IPS-NIHi11 (cell line): Measurements from ENCODE around the gene TMEM170B.
"Not testable (repeated sequence)": the region's sequence is repeated elsewhere in the genome, so short reads cannot be mapped to it uniquely, and the experiment has no call there.

Experiments
- DNase-seq: peaks from one replicate; pipeline ENCODE4 v3.0.0; 2012; ENCODE audit warnings: mixed read lengths, low spot score

Gene TMEM170B

DNA sequence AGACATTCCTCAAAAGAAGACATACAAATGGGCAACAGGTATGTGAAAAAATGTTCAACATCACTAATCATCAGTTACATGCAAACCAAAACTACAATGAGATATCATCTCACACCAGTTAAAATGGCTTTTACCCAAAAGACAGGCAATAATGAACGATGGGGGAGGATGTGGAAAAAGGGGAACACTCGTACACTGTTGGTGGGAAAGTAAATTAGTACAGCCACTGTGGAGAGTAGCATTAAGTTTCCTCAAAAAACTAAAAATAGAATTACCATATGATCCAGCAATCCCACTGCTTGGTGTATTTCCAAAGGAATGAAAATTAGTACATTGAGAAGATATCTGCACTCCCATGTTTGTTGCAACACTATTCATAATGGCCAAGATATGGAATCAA, 8.6 kb upstream of the TMEM170B start:
- no peak for DNase-seq

DNA sequence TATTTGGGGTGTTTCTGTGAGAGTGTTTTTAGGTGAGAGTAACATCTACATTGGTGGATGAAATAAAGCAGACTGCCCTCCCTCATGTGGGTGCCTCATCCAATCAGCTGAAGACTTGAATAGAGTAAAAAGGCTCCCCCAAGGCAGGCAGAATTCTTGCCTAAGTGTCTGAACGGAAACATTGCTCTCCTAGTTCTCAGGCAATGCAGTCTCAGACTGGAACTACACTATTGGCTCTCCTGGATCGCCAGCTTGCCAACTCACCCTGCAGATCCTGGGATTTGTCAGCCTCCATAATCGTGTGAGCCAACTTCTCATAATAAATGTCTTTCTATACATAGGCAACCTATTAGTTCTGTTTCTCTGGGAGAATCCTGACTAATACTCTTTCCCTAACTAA, 5.5 kb upstream of the TMEM170B start:
- no peak for DNase-seq

DNA sequence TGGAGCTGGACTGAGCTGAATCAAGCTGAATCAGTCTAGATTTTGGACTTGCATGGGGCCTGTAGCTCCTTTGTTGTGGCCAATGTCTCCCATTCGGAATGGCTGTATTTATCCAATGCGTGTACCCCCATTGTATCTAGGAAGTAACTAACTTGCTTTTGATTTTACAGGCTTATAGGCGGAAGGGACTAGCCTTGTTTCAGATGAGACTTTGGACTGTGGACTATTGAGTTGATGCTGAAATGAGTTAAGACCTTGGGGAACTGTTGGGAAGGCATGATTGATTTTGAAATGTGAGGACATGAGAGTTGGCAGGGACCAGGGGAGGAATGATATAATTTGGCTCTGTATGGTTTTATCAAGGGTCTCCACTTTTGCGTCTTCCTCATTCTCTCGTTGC, 3.0 kb upstream of the TMEM170B start:
- no peak for DNase-seq

DNA sequence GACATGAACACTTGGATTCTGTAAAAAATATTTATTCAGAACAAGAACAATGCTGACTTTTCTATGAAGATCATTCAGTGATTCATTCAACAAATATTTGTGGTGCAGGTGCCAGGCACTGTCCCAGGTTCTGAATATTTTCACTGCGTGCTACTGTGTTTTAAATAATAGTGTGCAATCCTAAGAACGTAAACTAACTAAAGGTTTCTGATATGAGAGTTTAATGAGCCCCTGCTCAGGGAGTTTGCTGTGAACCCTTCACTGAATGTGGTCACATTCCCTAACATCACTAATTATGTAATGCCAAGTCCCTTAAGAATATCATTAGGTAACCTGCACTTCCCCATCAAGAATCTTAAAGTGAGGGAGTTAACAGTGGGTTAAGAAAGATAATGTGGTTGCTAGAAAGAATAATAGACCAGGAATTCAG, 1.7 kb upstream of the TMEM170B start:
- DNase-seq = no peak

DNA sequence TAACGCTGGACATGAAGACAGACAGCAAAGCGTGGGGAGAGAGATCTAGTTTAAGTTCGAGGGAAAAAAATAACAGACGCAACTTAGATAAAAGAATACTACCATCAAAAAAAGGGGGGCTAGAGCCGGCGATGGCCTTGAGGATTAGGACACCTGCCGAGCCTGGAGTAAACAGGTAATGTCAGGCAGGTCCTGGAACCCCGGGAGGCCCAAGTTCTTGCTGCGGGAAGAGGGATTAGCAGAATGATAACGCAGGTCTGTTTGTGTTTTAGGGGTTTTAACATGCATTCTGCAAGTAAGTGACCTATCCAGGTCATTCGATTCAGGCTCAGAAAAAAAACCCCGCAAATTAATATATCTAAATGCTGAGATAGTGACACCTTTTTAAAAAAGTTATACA, 754 bp upstream of the TMEM170B start:
- peak; percentile 37 for DNase-seq

DNA sequence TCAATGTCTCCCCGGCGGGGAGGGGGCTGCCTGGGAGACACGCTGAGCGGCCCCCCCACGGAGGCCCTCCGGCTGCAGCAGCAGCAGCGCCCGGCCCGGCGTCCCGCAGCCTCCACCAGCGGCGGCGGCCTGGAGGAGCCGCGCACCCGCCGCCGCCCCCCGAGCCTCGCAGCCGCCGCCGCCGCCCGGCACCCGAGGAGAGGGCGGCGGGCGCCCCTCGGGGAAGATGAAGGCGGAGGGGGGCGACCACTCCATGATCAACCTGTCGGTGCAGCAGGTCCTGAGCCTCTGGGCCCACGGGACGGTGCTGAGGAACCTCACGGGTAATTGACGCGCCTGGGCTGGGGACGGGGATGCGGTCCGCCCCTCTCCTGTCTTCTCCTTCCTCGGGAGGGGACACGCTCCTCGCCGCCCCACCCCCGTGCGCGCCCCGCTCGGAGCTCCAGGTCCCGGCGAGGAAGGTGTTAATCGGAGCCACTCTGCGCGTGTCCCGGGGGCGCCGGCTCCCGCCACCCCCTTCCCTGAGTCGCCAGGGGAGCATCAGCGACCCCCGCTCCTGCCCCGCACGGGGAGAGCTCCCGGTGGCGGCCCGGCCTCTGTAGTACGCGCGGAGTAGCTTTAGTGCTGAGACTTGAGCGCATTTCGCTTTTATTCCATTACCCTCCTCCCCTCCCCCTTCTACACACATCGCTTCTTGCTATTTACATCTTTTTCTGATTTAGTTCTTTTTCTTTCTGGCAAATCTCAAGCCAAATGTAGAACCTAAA, 686 bp downstream of the TMEM170B start:
- DNase-seq = peak; percentile 42

DNA sequence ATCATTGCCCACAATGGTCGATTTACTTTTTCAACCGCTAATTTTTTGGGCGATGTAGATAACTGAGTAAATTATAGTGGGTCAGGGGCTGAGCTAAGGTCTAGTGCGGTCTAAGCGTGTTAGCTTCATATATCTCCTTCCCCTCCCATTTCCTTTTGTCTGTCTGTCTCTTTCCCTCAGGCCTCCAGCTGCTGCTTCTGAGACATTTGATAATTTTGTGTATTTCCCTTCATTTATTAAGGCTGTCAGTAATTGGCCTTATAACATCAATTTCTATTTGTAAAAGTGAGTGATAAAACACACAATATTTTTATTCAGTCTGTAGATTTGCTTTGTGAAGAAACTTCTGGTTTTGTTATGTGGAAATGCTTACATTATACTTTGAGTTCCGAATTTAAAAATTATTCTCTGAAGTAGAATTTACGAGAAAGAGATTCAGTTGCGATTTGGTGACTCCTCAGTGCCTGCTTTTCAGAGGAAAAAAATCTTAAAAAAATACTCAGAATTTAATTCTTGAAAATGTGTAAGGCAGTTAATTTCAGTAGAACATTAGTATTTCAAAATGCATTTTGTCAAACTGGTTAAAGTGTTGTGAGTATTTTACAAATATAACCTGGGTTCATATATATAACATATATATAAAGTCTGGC, 1.4 kb downstream of the TMEM170B start:
- DNase-seq = no peak

DNA sequence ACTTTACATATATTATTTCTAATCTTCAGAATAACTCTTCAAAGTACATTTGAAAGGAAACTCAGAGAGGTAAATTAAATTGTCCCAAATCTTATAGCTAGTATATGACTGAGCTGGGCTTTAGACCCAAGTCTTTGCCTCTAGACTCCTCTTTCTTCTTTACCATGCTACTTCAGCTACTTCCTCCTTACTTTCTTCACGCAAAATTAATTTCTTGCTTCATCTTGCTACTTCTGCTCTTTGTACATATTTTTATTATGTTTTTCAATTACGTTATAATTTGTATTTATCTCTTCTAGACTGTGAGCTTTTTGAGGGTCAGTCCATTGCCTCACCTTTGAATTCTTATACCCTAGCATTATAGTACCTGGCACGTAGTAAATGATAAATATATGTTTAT, 5.3 kb downstream of the TMEM170B start:
- DNase-seq = no peak

DNA sequence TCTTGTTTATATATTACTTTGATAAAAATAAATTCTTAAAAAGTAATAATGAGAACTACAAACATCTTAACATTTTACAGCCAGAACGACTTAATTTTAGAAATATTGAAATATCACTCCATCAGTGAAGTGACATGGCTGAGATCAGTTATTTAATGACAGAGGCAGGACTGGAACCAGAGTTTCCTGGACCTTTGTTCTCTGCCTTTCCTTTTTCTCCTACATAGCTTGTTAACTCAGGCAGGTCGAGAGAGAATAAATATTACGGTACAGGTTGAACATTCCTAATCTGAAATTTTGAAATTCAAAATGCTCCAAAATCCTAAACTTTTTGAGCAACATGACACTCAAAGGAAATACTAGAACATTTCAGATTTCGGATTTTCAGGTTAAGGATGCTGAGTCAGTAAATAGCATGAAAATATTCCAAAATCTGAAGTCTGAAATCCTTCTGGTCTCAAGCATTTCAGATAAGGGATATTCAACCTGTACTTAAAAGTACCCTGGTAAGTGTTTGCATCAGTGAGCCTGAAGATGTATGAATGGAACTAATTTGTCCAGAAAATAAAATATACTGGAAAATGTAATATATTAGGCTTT, 6.5 kb downstream of the TMEM170B start:
- DNase-seq = no peak

DNA sequence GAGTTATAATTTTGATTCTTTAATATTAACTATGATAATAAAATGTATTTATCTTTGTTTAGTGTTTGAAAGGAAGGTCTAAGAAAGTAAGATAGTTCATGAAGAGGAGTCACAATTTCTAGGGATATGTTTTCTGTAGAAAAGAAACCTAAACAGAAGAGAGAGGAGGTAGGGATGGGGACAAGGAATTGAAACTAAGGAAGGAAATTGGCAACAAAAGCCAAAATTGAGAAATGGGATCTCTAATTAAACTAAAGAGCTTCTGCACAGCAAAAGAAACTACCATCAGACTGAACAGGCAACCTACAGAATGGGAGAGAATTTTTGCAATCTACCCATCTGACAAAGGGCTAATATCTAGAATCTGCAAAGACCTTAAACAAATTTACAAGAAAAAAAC, 10.3 kb downstream of the TMEM170B start:
- not testable (repeated sequence) for DNase-seq

DNA sequence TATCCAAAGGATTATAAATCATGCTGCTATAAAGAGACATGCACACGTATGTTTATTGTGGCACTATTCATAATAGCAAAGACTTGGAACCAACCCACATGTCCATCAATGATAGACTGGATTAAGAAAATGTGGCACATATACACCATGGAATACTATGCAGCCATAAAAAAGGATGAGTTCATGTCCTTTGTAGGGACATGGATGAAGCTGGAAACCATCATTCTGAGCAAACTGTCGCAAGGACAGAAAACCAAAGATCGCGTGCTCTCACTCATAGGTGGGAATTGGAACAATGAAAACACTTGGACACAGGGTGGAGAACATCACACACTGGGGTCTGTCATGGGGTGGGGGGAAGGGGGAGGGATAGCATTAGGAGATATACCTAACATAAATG, 11.0 kb downstream of the TMEM170B start:
- DNase-seq = not testable (repeated sequence)

DNA sequence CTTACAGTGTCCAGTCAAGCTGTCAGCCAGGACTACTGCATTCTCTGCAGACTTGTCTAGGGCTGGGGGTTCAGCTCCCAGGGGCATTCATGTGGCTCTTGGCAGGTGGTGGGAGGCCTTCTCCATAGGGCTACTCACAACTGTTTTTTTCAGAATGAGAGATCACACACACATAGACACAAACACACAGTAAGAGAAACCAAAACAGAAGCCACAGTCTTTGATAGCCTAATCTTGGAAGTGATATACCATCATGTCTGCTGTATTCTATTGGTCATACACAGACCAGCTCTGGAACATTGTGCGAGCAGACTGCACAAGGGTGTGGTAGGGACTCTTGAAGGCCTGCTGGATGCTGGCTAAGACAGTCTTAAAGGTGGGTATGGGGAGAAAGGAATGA, 13.5 kb downstream of the TMEM170B start:
- DNase-seq = no peak

DNA sequence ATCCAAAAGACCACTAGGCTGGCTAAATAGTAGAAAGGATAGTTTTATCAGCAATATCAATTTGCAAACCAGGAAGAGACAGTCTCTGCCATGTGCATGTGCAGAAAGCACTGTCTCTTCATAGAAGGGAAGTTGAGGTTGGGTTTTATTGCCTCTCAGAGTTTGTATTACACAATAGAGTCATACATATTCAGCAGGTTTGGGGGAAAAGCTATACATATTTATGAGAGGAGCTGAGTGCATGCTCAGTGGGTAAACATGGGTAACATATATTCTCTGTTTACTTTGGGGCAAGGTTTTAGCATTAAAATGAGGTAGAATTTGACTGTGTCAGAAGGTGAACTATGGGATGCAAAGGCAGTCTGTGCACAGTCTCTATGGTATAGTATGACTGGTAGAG, 14.9 kb downstream of the TMEM170B start:
- no peak for DNase-seq

DNA sequence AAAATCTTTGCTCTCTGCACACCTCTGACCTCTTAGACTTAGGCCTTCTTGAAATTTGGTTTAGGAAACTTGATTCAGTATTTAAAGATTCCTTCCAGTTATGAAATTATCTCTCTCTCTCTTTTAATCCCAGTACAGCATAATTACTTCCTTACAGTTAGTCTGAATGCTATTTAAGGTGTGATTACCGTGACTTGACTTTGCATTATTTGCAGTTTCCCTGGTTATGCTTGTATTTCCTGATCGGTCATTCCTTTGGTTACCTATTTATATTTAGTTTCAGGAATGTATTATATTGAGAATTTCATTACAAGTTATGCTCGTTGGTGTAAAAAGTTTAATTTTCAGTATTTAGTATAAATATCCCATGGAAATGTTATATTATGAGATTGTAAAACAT, 16.3 kb downstream of the TMEM170B start:
- DNase-seq = no peak

DNA sequence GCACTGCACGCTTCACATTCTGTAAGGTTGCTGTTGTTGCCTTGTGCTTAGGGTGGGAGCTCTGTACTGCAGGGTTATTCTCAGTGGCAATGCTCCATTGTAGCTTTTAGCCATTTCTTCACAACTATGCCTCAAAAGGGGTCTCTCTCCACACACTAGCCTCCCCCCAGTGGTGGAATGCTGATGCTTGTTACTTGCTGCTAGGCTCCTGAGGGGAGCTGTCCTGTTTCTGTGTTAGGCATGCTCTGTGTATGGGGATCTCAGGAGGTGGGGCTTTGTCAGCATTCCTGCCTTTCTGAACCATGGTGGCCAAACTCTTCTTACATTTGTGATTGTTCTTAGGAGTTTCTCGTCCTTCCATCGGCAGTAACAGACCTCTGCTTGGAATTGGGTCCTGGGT, 18.8 kb downstream of the TMEM170B start:
- DNase-seq = peak; percentile 39

DNA sequence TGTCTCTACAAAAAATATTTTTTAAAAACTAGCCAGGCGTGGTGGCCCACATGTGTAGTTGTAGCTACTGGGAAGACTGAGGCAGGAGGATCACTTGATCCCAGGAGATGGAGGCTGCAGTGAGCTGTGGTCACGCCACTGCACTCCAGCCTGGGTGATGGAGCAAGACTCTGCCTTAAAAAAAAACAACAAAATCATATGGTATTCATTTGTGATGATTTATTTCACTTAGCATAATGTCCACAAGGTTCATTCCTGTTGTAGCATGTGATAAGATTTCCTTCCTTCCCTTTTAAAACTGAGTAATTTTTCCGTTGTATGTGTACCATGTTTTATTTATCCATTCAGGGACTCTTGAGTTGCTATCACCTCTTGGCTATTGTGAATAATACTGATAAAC, 26.2 kb downstream of the TMEM170B start:
- no peak for DNase-seq

DNA sequence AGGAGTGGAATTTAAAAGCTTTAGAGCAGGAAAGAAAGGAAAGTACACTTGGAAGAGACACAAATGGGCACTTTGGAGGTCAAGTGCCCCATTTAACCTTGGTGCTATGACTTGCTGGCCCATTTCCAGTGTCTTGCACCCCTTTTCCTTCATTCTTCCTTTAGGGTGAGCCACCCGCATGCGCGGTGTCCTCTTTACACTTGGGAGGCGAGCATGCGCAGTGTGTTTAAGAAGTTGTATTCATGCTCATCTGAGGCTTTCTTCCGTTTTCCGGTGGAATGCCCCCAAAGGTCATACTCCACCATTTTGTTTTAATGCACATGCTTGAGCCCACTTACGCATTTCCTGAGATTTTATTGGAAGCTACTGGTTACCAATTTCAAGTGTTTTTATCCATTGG, 29.1 kb downstream of the TMEM170B start:
- no peak for DNase-seq

DNA sequence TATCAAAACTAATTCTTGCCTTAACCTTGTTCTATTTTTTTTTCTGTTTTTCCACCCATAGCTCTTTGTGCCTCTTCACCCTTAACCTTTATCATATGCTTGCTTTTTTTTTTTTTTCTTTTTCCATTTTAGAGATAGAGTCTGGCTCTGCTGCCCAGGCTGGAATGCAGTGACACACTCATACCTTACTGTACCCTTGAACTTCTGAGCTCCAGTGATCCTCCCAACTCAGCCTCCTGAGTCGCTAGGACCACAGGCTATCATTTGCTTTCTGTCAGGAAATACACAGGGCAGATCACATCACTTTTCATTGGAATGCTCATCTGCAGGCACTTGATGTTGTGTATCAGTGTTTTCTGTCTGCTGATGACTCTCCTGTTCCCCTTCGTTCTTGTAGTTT, 33.5 kb downstream of the TMEM170B start:
- DNase-seq = no peak

DNA sequence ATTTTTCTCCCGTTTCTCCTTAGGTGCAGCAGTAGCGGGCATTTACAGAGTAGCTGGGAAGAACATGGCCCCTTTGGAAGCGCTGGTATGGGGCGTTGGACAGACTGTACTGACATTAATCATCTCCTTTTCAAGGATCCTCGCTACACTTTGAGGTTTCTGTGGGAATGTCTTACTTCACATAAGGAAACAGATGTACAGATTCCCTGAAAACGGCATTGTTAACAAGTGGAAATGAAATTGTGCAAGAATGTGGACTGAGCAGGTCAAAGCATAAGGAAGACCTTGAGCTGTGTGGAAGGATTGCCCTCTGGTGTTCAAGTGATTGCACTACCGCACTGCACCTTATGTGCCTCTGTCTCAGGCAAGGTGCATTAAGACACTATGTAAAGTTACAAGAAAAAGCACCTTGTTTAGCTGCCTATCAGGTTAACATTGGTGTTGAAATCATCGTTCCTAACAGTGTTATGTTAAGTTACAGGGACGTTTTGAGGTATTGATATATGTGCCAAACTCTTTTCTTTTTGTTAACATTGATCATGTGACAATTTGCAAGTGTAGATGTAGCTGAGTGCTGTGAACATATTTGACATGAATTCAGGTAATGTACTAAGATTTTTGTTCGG, 38.0 kb downstream of the TMEM170B start:
- DNase-seq = peak; percentile 75

DNA sequence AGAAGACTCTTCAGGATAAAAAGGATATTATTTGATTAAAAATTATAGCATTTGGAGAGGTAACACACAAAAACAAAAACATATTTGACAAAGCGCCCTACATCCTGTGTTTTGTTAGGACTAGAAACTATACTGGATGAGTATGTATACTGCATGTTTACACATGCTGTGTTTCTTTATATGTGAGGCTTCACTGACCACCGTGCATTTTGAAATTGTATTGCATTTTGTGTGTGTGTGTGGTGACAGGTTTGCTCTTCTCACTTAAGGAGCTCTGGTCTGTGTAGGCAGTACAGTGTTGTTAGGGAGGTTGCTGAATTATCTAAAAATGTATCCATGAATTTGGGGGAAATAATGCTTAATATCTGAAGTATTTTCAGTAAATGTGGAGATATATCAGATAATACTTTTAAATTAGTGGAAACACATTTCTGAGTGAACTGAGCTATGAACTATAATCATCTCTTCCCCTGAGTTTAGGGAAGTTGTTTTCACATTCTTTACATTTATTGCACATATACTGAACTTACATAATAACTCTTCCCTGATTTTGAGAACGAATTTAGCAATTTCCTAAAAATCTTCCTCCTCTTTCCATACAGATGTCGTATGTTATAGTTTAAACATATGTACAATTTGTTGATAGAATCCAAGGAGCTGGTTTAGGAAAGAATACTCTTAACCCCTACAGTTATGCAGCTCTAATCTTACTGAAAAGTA, 43.3 kb downstream of the TMEM170B start:
- DNase-seq = no peak

DNA sequence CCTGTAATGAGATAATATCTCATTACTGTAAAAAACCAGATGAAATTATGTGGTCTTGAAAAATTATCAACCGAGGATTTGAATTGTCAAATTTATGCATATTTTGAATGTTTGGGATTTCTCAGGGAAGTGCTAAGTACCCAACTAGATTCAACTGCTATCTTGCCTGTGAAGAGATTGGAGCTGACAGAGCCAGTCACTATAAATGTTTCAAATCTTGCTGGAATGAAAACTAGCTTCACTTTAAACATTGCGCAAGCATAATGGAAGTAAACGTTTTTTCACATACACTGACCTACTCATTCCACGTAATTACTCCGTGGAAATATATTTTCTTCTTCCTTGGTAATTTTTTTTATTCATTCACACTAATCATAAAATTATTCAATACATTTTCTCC, 46.7 kb downstream of the TMEM170B start:
- no peak for DNase-seq

DNA sequence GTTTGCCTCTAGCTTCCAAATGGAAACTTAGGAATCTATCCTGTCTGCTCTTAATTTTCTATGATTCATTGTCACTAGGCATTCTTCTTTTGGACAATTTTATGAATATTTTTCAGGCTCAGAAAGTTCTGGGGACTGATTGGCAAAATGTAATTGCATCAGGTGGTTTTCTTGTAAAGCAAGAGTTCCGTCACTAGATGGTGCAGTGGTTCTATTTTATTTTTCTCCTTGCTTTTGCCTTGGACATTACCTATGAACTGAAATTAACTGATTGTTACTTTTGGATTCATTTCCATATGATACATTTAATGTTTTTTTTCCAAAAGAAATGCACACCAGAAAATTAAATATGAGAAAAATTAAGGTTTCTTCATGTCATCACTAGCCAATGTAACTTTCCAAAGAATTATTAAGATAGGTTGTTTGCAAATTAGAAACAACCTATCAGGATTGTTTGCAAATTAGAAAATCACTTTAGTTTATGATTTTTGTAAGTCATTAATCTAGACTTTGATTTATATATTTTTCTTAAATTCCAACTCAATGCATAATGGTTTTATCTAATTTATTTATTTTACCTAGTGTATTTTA, 48.0 kb downstream of the TMEM170B start:
- peak; percentile 41 for DNase-seq
